Activated CD4-positive, alpha-beta T cell treated with anti-CD3 and anti-CD28 coated beads, Interleukin-2, amount 10 ng/mL, durations not matched to agents 24 days and 14 days (primary cell): ENCODE measurements around the gene GSTA4. TPM values are rescaled to one million over a fixed set of nuclear protein-coding genes. Genes with fewer than 3 reads are reported as not detected.

Source experiments
- DNase-seq: peaks from one replicate; pipeline ENCODE4 v3.0.0; 2022
- H3K27ac Mint-ChIP-seq: one replicate; pipeline ENCODE4 v1.8.0; 2022; ENCODE audit warnings: mild to moderate bottlenecking, mixed read lengths
- H3K27me3 Mint-ChIP-seq: one replicate; pipeline ENCODE4 v1.8.0; 2022; ENCODE audit warnings: mixed read lengths
- H3K36me3 Mint-ChIP-seq: one replicate; pipeline ENCODE4 v1.8.0; 2022; ENCODE audit warnings: low read depth, mild to moderate bottlenecking, mixed read lengths
- H3K4me1 Mint-ChIP-seq: one replicate; pipeline ENCODE4 v1.8.0; 2021; ENCODE audit warnings: mixed read lengths
- H3K4me3 Mint-ChIP-seq: one replicate; pipeline ENCODE4 v1.8.0; 2022; ENCODE audit warnings: mild to moderate bottlenecking, moderate library complexity, mixed read lengths
- H3K9me3 Mint-ChIP-seq: one replicate; pipeline ENCODE4 v1.8.0; 2021; ENCODE audit warnings: mixed read lengths
- intact Hi-C: fragments of 100-400 bp; cut with micrococcal nuclease; formaldehyde crosslinking; loops from one replicate; pipeline ENCODE4 v1.15.1; 2023
- total RNA-seq: library from RNA; stranded (reverse); gene quantifications from 2 replicates; pipeline ENCODE4 v1.2.3, GENCODE V29; 2022

GSTA4 gene
- total RNA-seq, 1 donor from 2014 or later, result 28.7 TPM

DNA sequence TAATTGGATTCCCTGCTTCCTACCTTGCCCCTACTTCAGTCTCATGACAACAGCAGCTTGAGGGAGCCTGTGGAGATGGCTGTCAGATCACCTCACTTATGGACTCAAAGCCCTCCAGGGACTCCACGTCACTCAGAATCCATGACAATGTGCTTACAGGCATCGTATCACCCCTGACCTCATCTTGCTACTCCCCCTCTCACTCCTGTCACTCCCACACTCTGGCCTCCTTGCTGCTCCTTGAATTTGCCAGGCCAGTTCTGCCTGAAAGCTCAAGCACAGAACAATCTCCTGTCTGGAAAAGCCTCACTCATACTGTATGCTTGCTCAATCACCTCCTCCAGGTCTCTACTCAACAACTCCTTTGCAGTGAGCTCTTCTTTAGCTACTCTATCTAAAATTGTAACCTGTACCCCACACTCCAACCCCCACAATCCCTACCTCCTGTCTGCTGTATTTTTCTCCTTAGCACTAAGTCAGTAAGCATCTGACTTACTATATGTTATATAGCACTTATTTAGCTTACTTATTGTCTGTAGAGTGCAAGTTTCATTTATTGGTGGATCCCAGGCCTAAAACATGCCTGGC lies 10.7 kb upstream of the GSTA4 start:
- intact Hi-C loops, result no loop called here
- Mint-ChIP-seq H3K9me3 (no peaks in the 10 kb centered on the region), H3K36me3 (peaks cover 37% of the 10 kb centered on the region)

DNA sequence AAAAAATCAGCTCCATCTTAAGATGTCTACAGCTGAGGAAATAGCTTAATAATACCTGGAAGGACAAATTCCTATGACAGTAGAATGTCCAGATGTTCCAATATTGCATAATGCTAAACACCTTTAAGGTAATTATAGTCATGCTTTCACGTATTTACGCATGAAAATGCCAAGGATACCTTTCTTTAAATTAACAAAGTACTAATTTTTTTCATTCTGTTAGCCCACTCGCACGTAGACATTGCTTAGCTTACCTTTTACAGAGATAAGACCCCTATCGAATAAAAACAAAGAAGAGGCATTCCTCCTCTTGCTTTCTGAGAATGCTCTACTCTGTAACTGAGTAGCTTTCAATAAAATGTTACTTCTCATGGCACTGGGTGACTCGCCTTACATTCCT lies 4.4 kb upstream of the GSTA4 start:
- Mint-ChIP-seq H3K9me3 (peaks cover 4% of the 10 kb centered on the region), H3K27ac (no peak overlapping the region), H3K4me3 (no peak overlapping the region), H3K4me1 (peaks cover 21% of the 10 kb centered on the region), H3K27me3 (peaks cover 16% of the 10 kb centered on the region), H3K36me3 (peaks cover 7% of the 10 kb centered on the region)
- no peak for DNase-seq
- intact Hi-C loops, result loop anchor here (10.0 kb wide), 4 partner anchors 335 to 775 kb away; partner anchors contain the start of gene GCLC

More for the DNA sequence above, 10.7 kb upstream of the GSTA4 start:
- H3K27ac Mint-ChIP-seq, result no peak overlapping the region
- H3K27me3 Mint-ChIP-seq, result no peaks in the 10 kb centered on the region
- H3K4me3 Mint-ChIP-seq, result no peak overlapping the region
- H3K4me1 Mint-ChIP-seq, result no peaks in the 10 kb centered on the region
- DNase-seq, result no peak

DNA sequence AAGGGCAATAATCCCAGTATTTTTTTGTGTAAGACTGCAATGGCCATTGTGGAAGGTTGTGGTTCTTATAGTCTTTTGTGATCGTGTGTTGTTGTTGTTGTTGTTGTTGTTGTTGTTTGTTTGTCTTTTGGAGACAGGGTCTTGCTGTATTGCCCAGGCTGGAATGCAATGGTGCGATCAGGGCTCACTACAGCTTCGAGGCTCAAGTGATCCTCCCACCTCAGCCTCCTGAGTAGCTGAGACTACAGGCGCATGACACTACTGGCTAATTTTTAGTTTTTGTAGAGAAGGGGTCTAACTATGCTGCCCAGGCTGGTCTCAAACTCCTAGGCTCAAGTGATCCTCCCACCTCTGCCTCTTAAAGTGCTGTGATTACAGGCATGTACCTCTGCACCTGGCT lies 3.5 kb upstream of the GSTA4 start:
- H3K4me3 Mint-ChIP-seq, result no peak overlapping the region
- peaks cover 4% of the 10 kb centered on the region for H3K9me3 Mint-ChIP-seq
- no peak overlapping the region for H3K27ac Mint-ChIP-seq
- H3K36me3 Mint-ChIP-seq, result peaks cover 4% of the 10 kb centered on the region
- intact Hi-C loops, result loop anchor here (10.0 kb wide), 4 partner anchors 336 to 774 kb away; partner anchors contain the start of gene GCLC
- DNase-seq, result no peak
- H3K27me3 Mint-ChIP-seq, result peaks cover 16% of the 10 kb centered on the region
- peaks cover 26% of the 10 kb centered on the region for H3K4me1 Mint-ChIP-seq

DNA sequence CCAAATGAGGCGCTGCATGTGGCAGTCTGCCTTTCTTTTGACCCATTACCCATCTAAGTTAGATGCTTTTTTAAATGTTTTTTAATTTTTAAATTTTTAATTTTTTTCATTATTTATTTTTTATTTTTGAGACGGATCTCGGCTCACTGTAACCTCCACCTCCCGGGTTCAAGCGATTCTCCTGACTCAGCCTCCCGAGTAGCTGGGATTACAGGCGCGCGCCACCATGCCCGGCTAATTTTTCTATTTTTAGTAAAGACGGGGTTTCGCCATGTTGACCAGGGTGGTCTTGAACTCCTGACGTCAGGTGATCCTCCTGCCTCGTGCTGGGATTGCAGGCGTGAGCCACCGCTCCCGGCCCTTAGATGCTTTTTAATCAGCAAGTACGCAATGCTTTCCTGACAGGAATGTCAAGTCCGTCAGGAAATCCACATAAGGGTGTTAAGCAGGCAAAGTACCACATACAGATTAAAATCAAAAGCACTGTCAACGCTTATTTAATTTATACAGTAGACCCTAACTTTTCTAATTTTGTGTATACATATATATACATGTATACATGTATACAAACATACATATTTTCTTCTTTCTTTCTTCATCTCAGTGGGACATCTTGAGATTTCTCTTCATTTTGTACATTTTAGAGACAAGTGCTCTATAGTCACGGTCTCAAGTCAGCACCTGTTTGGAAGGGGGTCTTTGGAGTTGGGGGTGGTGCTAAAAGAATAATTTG lies 995 bp upstream of the GSTA4 start:
- DNase-seq, result peak; percentile 76
- Mint-ChIP-seq H3K36me3 (peaks cover 16% of the 10 kb centered on the region), H3K27ac (peak overlapping the region; percentile 99), H3K4me1 (peaks cover 39% of the 10 kb centered on the region), H3K27me3 (peaks cover 16% of the 10 kb centered on the region), H3K9me3 (peaks cover 4% of the 10 kb centered on the region), H3K4me3 (peak overlapping the region; percentile 94)
- intact Hi-C loops, result loop anchor here (1.0 to 10.0 kb wide), 9 partner anchors 12 to 771 kb away; partner anchors contain the start of genes EFHC1, GCLC and TMEM14A

DNA sequence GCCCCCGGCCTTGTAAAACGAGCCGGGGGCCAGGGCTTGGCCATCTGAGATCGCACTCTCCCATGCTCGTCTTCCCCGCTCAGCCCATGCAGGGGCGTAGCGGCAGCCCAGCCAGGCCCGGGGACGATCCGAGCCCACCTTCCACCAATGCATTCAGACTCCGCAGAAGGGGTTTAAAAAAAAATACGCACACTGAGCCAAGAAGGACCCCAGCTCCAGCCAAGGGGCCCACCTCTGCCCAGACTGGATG lies 320 bp downstream of the GSTA4 start:
- no peak for DNase-seq
- intact Hi-C loops, result loop anchor here (1.0 to 10.0 kb wide), 9 partner anchors 10 to 837 kb away; partner anchors contain the start of genes EFHC1, GCLC and TMEM14A
- peaks cover 13% of the 10 kb centered on the region for H3K27me3 Mint-ChIP-seq
- H3K27ac Mint-ChIP-seq, result peak overlapping the region; percentile 99
- H3K36me3 Mint-ChIP-seq, result peaks cover 24% of the 10 kb centered on the region
- peak overlapping the region; percentile 94 for H3K4me3 Mint-ChIP-seq
- peaks cover 51% of the 10 kb centered on the region for H3K4me1 Mint-ChIP-seq
- H3K9me3 Mint-ChIP-seq, result peaks cover 7% of the 10 kb centered on the region

DNA sequence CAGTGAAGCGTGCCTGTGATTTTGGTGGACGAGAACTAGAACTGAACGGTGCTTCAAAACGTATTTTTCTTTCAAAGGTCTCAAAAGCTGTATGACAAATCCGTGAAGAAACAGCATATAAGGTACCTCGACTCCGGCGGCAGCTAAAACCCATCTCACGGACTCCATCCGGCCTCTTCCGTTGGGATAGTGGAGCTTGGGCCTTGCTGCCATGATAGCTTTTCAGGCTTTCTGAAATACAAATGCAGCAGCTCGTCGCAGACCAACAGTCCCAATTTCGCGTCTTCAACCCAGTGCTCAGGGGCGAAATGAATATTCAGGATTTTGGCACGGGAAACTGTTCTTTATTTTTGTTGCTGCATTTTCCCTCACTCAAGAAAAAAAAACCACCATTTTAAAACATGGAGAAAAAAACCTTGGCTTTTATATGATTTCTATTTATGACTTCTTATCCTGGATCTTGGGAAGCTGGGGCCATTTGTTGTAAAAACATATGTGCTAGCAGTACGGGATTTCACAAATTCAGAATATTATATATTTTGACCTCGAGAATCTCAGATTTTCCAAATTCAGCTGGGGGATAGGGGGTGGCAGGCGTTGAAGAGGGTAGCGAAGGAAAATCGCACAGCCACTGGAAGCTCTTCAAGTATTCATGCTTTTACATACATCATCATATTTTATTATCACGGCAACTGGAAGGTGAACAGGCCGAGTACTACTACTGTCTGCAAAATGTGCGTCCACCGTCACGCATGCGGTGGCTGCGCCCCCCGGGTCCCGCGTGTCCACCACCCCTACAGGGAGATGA lies 849 bp downstream of the GSTA4 start:
- H3K27ac Mint-ChIP-seq, result peak overlapping the region; percentile 99
- peak overlapping the region; percentile 94 for H3K4me3 Mint-ChIP-seq
- intact Hi-C loops, result loop anchor here (2.0 to 10.0 kb wide), 6 partner anchors 323 to 837 kb away; partner anchors contain the start of genes GCLC and TMEM14A
- H3K9me3 Mint-ChIP-seq, result peaks cover 7% of the 10 kb centered on the region
- peaks cover 51% of the 10 kb centered on the region for H3K4me1 Mint-ChIP-seq
- no peak for DNase-seq
- peaks cover 13% of the 10 kb centered on the region for H3K27me3 Mint-ChIP-seq
- peaks cover 25% of the 10 kb centered on the region for H3K36me3 Mint-ChIP-seq

DNA sequence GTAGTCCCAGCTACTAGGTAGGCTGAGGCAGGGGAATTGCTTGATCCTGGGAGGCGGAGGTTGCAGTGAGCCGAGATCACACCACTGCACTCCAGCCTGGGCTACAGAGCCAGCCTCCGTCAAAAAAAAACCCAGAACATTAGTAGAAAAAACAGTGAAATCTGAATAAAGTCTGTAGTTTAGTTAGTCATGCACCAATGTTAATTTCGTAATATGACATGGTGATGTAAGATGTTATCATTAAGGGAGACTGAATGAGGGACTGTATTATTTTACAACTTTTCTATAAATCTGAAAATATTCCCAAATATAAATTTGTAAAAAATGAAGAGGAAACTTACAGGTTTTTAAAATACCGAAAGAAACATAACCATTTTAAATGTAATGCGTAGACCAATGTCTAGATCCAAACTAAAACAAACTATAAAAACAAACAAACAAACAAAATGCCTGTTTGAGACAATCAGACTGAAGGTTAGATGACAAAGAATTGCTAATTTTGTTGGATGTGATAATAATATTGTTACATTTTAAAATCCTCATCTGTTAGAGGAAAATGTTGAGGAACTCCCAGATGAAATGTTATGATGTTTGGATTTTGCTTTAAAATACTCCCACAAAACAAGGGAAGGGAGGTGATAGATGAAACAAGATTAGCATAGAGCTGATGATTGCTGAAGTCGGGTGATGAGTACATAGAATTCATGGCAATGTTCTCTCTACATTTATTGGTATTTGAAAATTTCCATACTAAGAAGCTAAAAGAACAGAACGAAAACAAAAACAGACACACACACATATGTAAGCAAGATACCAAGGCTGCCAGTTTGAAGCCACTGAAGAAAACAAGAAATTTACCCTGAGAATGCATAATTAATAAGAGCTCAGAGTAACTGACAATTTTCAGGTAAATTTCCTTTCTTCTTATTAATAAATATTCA lies 1.8 kb downstream of the GSTA4 start:
- Mint-ChIP-seq H3K4me3 (peak overlapping the region; percentile 94), H3K9me3 (peaks cover 7% of the 10 kb centered on the region), H3K27ac (peak overlapping the region; percentile 79), H3K36me3 (peaks cover 29% of the 10 kb centered on the region), H3K27me3 (peaks cover 10% of the 10 kb centered on the region), H3K4me1 (peaks cover 51% of the 10 kb centered on the region)
- intact Hi-C loops, result loop anchor here (5.0 to 10.0 kb wide), 5 partner anchors 342 to 836 kb away; partner anchors contain the start of gene GCLC
- no peak for DNase-seq

DNA sequence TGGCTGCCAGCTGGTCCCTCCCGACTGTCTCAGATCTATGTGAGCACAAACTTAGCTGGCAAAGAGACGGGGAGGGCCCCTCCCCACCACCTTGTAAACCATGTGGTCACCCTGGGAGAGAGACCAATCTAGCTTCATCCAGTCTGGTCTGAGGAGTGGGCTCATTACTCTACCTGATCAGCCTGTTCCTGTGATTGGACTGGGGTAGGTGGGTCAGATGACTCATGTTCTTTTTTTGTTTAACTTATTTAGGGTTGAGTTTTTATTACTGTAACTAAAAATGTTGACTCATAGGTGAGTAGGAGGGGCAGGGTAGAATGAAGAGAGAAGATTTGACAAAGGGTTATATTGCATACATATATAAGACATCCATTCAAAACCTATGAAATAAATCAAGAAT lies 4.7 kb downstream of the GSTA4 start:
- intact Hi-C loops, result loop anchor here (1.0 to 10.0 kb wide), 6 partner anchors 14 to 833 kb away; partner anchors contain the start of gene GCLC
- H3K27ac Mint-ChIP-seq, result peak overlapping the region; percentile 90
- peaks cover 3% of the 10 kb centered on the region for H3K27me3 Mint-ChIP-seq
- H3K4me3 Mint-ChIP-seq, result peak overlapping the region; percentile 16
- H3K36me3 Mint-ChIP-seq, result peaks cover 36% of the 10 kb centered on the region
- peaks cover 52% of the 10 kb centered on the region for H3K4me1 Mint-ChIP-seq
- peaks cover 5% of the 10 kb centered on the region for H3K9me3 Mint-ChIP-seq
- no peak for DNase-seq

DNA sequence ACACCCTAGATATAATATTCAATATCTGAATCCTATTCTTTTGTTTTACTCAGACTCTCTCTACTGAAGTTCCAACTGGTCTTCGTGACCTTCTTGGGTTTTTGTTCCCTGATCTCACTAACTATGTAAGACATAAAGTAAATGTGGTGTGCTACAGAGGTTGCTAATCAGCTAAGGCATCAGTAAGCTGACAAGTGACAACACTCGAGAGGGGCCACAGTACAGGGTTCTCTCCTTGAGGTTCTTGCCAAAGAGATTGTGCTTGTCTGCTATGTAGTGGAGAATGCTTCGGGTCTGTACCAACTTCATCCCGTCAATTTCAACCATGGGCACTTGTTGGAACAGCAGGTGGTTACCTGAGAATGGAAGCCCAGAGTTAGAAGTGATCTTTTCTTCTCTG lies 9.9 kb downstream of the GSTA4 start:
- Mint-ChIP-seq H3K9me3 (peaks cover 2% of the 10 kb centered on the region), H3K36me3 (peaks cover 50% of the 10 kb centered on the region), H3K4me1 (peaks cover 60% of the 10 kb centered on the region), H3K27me3 (peaks cover 2% of the 10 kb centered on the region), H3K27ac (peak overlapping the region; percentile 92), H3K4me3 (peak overlapping the region; percentile 25)
- DNase-seq, result no peak
- intact Hi-C loops, result loop anchor here (10.0 kb wide), 1 partner anchor 700 kb away; the partner anchor contains the start of gene MCM3

DNA sequence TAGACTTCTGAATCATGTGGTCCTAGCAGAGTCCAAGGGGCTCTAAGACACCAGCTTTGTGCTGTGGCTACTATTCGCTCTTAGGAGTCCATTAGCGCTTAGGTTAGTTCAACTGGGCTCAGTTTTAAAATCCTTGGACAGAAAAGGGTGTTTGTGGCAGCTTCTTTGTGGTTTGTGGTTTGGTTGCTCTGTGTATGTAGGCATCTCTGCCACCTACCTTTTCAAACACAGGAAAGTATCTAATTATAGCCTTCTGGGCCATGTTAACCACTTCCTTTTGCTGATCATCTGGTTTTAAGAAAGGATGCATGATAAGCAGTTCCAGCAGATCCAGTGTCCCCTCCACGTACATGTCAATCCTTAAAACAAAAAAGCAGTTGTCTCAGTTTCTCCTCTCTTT lies 10.8 kb downstream of the GSTA4 start:
- H3K4me3 Mint-ChIP-seq, result peak overlapping the region; percentile 25
- H3K36me3 Mint-ChIP-seq, result peaks cover 46% of the 10 kb centered on the region
- peaks cover 59% of the 10 kb centered on the region for H3K4me1 Mint-ChIP-seq
- DNase-seq, result peak; percentile 84
- peak overlapping the region; percentile 92 for H3K27ac Mint-ChIP-seq
- intact Hi-C loops, result loop anchor here (1.0 to 10.0 kb wide), 6 partner anchors 8 to 822 kb away; partner anchors contain the start of genes GSTA4 and MCM3
- H3K9me3 Mint-ChIP-seq, result no peaks in the 10 kb centered on the region
- H3K27me3 Mint-ChIP-seq, result peaks cover 2% of the 10 kb centered on the region

DNA sequence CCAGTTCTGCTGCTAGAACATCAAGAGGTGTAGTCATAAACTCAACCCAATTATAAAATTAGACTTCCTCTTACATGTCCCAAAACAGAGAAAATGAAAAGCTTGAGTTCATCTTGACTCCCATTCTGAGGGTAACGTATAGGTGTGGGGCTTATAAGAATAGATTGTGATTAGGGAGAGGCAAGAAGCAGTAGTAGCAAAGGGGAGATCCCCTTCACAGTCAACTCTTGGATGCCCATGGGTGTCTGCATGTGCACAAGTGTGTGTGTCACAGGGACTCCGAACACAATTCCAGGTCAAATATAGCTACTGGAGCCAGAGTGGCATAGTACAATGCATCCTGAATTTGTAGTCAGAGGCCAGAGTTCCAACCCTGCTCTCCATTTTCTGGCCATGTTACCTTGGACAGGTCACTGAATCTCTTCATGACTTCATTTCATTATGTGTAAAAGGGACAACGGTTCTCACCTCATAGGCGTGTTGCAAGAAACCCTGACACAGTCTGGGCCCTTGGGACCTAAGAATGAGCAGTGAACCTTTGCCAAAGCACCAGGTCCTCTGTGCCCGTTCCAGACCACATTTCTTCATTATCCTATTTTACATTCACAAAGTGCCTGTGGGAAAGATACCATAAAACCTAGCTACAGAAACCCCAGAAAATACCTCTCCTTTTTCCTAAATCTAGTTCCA lies 11.8 kb downstream of the GSTA4 start:
- peak overlapping the region; percentile 92 for H3K27ac Mint-ChIP-seq
- peaks cover 47% of the 10 kb centered on the region for H3K36me3 Mint-ChIP-seq
- H3K27me3 Mint-ChIP-seq, result peaks cover 2% of the 10 kb centered on the region
- intact Hi-C loops, result loop anchor here (5.0 to 10.0 kb wide), 4 partner anchors 324 to 821 kb away; partner anchors contain the start of gene MCM3
- peaks cover 66% of the 10 kb centered on the region for H3K4me1 Mint-ChIP-seq
- no peaks in the 10 kb centered on the region for H3K9me3 Mint-ChIP-seq
- peak overlapping the region; percentile 25 for H3K4me3 Mint-ChIP-seq
- no peak for DNase-seq

DNA sequence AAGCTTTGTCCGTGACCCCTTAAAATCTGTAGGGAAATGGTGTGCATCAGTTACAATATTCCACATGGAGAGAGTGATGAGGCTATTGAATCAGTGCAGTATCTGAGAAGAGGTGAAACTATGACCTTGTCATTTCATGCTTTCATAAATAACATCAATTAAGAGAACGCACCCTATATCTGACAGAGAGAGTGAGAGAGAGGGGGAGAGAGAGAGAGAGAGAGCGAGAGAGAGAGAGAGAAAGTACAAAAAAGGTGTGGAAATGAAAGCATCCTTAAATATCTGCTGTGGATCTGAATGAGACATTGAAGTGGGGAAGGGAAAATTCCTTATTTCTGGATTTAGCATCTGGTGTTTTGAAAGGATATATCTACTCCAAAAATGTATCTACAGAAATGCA lies 12.4 kb downstream of the GSTA4 start:
- peak overlapping the region; percentile 12 for H3K27ac Mint-ChIP-seq
- H3K9me3 Mint-ChIP-seq, result no peaks in the 10 kb centered on the region
- peaks cover 2% of the 10 kb centered on the region for H3K27me3 Mint-ChIP-seq
- DNase-seq, result no peak
- H3K4me1 Mint-ChIP-seq, result peaks cover 64% of the 10 kb centered on the region
- peaks cover 51% of the 10 kb centered on the region for H3K36me3 Mint-ChIP-seq
- peak overlapping the region; percentile 25 for H3K4me3 Mint-ChIP-seq
- intact Hi-C loops, result loop anchor here (5.0 to 10.0 kb wide), 4 partner anchors 325 to 820 kb away; partner anchors contain the start of gene MCM3
